NCI-H1417 (cell line): ENCODE results near the gene MYLK3.

Experiments
- DNase-seq, 3 experiments: peaks; one replicate each; lab custom pipeline; 2025; lab: John Stamatoyannopoulos, UW

MYLK3 gene

DNA sequence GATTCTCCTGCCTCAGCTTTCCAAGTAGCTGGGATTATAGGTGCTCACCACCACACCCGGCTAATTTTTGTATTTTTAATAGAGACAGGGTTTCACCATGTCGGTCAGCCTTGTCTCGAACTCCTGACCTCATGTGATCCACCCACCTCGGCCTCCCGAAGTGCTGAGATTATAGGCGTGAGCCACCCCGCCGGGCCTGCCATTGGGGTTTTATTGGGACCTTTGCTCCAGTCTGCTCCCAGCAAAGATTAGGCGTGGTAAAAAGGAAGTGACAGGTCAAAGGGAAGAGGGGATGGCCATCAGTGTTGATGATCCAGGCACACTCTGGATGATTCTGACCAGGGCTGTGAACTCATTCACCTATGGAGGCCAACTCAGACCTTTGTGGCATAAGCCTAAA lies 20.5 kb downstream of the MYLK3 start:
- DNase-seq: no peak

DNA sequence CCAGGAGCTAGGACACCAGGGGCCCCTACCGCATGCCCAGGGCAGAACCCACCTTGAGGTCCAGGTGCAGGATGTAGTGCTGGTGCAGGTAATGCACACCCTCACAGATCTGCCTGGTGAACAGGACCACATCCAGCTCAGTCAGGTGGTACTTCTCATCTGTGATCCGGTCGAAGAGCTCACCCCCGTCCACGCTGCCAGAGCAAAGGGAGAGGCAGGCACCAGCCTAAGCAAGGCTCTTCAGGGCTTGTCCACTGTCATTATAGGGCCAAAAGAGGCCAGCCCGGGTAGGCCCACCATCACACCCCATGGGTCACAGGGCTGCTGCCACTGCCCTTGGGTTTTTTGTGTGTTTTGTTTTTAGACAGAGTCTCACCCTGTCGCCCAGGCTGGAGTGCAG lies 21.0 kb downstream of the MYLK3 start:
- no peak for DNase-seq

DNA sequence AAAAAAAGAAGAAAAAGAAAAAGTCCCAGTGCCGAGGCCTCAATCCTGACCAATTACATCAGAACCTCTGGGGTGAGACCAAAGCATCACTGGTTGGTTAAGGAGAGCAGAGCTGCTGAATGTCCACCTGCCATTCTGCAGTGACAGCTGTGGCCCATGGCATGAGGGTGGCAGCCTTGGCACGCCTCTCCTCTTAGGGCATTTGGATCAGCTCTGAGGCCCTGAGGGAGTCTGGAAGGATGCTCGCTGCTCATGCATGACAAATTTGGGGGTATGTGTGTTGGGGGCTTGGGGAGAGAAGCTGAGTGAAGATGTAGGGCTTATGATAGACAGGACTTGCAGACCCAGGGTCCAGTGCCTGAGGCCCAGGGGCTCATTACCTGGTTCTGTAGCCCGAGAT lies 26.3 kb downstream of the MYLK3 start:
- no peak for DNase-seq

DNA sequence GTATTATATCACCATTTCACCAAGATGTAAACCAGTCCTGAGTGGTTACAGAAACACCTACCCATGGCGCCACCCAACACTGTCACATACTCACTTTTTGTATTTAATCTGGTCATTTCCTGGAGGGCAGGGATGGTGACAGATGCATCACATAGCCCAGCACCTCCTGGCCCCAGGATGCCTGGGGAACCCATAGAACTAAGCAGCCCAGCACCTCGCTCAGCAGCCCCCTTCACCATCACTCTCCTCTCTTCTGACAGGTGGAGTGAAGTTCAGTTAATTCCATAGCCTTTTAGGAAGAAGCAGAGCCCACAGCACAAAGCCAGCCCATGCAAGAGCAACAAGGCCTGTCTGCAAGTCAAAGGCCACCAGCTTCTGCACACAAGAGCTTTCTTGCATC lies 27.5 kb downstream of the MYLK3 start:
- DNase-seq: no peak

DNA sequence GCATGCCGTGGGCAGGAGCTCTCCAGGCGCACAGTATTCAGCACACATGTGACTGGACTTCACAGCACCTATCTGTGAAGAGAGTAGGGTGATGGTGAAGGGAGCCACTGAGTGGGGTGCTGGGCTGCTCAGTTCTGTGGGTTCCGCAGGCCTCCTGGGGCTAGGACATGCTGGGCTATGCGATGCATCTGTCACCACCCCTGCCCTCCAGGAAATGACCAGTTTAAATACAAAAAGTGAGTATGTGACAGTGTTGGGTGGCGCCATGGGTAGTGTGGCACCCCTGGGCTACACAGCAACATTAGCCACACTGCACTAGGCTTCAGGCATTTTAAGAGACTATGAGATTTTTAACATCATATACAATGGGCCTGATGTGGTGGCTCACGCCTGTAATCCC lies 28.6 kb downstream of the MYLK3 start:
- DNase-seq: no peak

DNA sequence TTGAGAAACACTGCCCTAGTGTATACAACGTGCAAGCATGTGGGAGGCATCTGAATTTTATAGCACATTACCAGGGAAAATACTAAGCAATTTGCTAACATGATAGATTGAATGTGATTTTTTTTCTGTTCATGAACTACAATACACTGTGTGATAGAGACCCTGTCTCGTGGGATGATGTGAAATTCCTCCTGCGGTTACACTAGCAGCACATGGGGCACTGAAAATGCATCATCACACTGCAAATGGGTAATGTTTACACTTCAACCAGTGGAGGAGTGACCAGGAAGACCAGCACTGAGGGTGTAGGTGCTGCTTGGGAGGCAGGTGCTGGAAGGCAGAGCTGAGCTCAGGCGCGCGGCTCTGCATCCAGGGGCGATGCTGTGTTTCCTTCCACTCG lies 29.9 kb downstream of the MYLK3 start:
- no peak for DNase-seq

DNA sequence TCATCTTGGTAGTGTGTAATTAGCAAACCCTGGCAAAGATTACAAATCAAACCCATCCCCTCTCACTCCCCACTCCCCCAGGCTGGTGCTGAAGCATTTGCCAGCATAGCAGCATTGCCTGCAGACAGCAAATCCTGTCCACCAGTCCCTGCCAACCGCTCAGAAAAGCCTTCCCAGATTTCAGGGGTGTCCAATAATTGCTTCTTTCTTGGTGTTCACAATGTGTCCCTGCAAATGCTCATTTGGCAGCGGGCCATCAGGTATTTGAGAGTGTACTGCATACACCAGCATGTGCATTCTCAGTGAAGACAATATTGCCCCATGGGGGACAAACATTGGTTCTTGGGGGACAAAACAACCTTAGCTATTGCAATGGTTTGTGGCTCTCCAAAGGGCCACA lies 30.5 kb downstream of the MYLK3 start:
- no peak for DNase-seq

DNA sequence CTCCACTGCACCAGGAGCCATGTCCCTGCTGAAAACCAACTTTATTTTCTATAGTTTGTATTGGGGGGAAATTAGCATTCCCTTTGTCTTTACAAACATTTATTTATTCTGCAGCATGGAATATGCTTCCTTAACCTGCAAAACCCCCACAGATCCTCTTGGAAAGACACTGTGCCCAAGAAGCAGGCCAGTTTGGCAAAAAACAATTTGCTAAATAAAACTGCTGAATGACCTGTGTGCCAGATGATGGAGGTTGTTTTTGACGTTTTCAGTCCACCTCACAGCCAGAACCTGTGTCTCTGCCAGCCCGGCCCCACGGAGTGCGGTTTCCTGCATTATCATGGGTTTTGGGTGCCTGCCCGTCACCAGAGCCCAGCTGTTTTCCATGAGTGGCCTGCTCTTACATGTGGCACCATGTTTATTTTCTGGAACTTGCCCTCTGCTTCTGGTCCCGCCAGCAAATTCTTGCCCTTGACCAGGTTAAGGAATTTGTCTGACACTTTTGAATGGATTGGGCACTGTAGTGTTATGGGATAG lies 32.3 kb downstream of the MYLK3 start:
- DNase-seq: no peak

DNA sequence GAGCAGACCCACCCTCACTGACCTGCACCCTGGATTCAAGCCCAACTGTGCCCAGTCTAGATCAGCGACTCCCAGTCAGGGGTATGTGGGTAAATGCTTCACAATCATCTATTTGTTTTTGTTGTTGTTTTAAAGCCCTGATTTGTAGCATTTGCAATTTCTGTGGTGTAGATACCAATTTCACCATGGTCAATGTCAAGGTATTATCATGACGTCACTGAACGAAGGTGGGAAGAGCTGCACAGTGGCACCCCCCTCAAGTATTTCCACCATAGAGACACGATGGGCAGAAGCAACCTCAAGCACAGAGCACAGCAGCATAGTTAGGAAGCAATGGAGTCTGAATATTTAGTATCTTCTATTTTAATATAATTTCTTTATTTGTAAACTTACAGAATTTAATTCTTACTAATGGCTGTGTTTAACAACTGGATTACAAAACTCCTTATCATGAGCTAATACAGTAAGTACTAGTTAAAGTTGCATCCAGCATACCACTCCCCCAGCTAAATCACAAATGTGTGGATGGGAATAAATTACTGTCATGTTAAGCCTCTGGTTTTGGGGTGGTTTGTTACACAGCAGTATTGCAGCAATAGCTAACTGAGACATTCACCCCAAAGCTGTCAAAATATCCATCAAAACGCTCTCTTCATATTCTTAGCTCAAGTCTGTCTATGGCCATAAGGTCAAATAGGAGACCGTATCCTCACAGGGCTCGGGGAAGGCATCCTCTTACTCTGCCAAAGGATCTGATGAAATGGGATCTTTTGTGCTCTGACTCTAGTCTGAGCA lies 33.1 kb downstream of the MYLK3 start:
- no peak for DNase-seq

DNA sequence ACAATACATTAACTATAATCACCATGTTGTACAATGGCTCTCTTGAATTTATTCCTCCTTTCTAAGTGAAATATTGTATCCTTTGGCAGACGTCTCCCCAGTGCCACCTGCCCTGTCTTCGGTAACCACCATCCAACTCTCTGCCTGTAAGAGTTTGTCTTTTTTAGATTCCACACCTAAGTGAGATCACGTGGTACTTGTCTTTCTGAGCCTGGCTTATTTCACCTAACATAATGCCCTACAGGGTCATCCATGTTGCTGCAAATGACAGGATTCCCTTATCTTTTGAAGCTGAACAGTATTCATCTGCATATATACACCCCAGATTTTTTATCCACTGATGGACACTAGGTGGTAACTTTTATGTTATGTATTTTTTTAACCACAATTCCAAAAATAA lies 34.5 kb downstream of the MYLK3 start:
- DNase-seq: peak in 2 of 3 experiments; percentile 16 to 34

DNA sequence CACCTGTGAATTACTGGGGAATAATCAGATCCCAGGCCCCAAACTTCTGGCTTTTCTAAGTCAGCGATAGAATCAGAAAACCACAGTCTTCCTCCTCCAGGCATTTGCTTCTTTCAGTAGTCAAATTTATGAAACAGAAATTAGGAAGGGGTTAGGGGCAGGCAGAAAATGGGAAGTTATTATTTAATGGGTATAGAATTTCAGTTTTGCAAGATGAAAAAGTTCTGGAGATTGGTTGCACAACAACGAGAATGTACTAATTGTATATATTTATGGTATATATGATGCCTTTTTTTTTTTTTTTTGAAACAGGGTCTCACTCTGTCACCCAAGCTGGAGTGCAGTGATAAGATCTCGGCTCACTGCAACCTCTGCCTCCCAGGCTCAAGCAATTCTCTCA lies 35.2 kb downstream of the MYLK3 start:
- no peak for DNase-seq

DNA sequence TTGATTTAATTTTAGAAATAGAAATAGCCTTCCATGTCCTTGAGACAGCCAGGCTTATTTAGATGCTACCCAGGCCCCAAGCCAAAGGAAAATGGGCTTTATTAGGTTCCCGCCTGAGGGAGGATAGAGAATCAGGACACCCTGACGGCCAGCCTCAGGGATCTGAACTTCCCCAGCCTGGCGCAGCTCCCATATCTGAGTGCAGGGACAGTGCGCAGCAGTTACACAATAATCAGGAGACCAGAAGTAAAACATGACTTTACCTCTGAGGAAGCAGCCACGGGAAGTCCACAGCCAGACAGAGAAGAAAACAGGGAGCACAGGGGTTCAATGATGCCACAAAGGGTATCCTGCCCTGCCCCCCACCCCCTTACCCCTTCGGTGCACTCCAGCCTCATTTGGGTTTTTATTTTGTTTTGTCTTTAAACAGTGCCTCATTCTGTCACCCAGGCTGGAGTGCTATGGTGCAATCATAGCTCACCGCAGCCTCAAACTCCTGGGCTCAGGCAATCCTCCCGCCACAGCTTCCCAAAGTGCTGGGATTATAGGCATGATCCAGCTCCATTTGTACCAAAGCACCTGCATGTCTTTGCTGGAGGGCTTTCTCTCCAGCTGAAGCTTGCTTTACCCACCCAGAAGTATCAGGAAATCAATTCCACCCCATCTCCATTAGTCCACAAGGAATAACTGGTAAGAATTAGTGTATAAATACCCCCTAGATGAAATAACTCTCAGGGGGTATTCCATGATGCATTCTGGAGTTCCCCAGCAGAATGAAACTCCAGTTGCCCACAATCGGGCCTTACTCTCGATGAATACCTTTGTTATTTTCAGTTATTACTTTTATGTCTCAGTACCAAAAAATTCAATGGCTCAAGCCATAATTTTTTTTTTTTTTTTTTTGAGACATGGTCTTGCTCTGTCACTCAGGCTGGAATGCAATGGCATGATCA lies 36.8 kb downstream of the MYLK3 start:
- no peak for DNase-seq

DNA sequence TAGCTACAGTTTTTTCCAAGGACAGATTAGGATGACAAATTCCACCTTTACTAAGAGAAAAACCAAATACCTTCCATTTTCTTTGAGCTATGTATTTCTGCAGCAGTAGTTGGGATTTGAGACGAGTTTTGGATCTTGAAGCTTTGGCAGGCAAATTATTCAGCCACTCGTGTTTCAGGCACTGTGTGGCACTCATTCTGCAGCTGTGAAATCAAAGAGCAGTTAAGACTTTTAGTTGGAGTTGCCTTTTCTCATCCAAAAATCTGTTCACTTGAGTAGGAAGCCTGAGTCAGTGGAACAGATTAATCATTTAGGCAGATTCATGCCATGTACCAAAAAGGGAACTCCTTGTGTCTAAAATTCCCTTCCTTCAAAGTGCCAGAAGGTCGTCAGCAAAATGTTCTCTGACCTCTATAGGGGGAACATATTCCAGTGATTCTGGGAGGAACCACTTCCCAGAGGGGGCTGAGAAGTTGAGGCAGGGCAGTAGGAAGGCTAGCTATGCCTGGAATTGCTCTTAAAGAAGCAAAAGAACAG lies 38.6 kb downstream of the MYLK3 start:
- no peak for DNase-seq

DNA sequence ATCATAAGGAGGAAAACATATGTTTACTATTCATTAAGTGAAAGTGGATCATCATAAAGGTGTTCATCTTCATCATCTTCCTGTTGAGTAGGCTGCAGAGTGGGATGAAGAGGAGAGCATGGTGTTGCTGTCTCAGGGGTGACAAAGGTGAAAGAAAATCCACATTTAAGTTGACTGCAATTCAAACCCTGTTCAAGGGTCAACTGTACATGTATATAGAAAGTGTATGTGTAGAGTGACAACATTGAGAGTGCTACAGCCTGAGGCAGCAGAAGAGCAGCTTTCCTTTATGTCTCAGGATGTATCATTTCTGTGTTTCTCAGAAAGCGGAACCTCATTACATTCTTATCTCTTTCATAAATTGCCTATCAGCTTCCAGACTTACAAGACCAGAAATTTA lies 41.5 kb downstream of the MYLK3 start:
- DNase-seq: no peak

DNA sequence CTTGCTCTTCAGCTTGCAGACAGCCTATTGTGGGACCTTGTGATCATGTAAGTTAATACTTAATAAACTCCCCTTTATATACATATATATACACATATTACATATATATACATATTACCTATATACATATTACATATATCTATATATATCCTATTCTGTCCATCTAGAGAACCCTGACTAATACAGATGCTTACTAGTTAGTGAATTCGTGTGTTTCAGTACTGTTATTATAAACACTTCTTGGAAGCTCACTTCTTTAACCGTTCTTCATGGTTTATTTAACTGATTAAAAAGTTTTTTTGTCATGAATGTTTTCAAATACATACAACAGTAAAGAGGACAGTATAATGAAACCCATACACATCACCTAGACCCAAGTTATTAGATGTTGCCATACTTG lies 46.1 kb downstream of the MYLK3 start:
- DNase-seq: no peak

DNA sequence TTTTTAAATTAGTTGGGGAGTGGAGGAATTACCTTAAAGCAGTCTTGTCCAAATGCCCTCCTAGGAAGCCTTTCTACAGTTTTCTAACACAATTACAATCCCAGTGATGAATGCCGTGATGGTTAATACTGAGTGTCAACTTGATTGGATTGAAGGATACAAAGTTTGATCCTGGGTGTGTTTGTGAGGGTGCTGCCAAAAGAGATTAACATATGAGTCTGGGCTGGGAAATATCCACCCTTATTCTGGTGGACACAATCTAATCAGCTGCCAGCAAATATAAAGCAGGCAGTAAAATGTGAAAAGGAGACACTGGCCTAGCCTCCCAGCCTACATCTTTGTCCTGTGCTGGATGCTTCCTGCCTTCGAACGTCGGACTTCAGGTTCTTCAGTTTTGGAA lies 46.5 kb downstream of the MYLK3 start:
- no peak for DNase-seq

DNA sequence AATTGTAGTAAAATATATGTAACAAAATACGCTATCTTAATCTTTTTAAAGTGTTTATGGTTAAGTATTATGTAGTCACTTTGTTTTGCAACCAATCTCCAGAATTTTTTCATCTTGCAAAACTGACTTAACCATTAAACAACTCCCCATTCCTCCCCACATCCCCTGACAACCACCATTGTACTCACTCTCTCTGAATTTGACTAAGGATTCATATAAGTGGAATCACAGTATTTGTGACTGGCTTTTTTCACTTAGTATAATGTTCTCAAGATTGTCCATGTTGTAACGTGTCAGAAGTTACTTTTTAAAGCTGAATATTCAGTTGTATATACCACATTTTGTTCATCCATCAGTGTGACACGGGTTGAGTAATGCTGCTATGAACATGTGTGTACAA lies 48.1 kb downstream of the MYLK3 start:
- DNase-seq: no peak

DNA sequence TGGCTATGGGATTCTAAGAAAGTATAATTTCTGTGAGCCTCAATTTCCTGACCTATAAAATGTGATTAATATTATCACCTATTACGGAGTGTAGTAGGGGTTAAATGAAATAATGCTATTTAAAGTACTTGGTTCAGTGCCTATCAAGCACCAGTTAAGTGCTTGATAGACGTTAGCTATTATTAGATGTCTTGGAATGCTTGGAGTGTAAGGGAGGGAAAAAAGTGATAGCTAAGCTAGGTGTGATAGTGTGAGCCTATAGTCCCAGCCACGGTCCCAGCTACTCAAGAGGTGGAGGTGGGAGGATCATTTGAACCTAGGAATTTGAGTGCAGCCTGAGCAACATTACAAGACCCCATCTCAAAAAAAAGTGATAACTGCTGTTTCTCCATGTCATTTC lies 51.2 kb downstream of the MYLK3 start:
- no peak for DNase-seq

DNA sequence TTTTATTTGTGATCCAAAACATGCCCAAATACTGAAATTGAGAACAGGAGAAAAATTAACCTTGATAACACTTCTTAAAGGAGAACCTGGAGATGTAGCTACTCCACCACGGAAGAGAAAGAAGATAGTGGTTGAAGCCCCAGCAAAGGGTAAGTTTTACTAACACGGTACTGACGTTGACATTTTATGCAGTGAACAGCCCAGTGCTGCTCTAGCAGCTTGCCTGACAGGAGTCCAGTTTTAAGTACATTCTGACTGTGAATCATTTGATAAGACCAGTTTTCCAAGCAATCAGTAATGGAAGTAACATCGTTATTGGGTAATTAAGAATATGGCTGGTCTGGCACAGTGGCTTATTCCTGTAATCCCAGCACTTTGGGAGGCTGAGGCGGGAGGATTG lies 52.2 kb downstream of the MYLK3 start:
- DNase-seq: no peak

DNA sequence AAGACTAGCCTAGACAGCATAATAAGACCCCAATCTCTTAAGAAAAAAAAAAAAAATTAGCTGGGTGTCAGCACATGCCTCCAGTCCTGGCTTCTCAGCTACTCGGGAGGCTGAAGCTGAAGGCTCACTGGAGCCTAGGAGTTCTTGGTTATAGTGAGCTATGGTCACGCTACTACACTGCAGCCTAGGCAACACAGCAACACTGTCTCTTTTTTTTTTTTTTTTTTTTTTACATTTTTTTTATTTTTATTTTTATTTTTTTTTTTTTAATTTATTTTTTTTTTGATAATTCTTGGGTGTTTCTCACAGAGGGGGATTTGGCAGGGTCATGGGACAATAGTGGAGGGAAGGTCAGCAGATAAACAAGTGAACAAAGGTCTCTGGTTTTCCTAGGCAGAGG lies 54.5 kb downstream of the MYLK3 start:
- no peak for DNase-seq

DNA sequence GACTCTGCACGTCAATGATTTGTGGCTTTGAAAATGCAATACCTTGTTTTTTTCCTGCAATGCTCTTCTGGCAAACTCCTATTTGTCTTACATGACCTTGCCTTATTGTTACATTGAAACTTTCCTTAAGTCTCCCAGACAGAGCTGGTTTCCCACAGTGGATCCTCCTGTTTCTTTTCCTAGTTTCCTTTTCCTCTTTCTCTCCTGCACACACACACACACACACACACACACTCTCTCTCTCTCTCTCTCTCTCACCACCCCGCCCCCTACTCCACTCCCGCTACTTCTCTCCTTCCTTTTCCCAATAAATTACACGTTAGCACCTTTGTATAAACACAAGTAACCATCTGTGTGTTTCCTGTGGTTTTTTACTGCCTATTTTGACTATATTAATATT lies 56.4 kb downstream of the MYLK3 start:
- peak in 1 of 3 experiments; percentile 30 for DNase-seq

DNA sequence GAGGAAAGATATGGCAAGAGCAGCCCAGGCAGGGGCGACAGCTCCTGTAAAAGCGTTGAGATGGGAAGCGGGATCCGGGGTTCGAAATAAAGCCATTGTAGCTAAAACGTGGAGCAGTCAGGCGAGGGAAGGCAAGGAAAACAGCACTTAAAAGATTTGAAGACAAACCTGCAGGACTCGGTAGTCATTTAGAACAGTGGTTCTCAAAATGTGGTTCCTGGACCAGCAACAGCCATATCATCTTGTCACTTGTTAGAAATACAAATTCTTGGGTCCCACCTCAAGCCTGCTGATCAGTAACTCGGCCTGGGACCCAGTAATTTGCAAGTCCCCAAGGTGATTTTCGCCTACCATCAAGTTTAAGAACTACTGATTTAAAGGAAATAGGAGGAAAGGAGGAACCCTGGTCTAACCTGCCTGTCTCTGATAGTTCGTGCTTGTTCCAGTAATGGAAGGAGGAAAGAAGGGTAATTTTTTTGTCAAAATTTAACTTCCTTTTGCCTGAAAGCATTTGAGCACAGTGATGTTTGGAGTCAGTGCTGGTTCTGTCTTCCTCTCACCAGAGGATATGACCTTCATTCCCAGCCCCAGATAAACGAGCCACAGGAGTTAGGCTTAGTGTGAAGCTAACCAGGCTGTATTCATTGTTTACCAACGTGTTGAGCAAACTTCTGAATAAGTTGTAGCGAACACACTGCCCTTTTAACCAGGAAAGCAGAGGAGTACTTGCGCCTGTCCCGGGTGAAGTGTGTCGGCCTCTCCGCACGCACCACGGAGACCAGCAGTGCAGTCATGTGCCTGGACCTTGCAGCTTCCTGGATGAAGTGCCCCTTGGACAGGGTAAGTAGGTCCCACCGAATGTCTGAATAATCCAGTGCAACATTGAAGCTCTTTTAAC lies 57.6 kb downstream of the MYLK3 start:
- peak in 1 of 3 experiments; percentile 43 for DNase-seq
